Measurements from ENCODE around the gene PREX1. TPM values are rescaled to one million over a fixed set of nuclear protein-coding genes. Genes with fewer than 3 reads are reported as not detected.

The PREX1 gene
- total RNA-seq, 2 donors from 2014 or later = 11.5 to 21.7 TPM

DNA sequence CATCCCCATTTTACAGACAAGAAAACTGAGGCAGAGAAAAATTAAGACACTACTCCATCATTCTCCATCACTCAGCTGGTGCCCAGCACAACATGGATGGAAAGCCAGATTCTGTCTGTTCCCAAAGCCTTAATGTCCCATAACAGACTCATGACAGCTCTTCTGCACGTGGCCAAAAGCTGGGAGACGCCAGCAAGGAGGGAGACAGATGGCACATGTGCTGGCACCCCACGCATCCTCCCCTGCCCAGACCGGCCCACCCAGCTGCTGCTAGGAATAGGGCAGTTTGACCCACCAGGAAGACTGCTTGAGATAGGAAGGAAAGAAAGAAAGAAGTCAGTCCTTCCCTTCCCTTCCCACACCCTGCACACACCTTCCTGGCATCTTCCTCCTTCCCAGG is 96.3 kb downstream of the PREX1 start:
- Histone ChIP-seq H3K36me3 (no peaks in the 10 kb centered on the region), H3K4me3 (no peak overlapping the region), H3K27ac (no peak overlapping the region), H3K9me3 (no peaks in the 10 kb centered on the region), H3K27me3 (no peaks in the 10 kb centered on the region), H3K4me1 (peaks cover 0 to 6% of the 10 kb centered on the region in 2 donors)
- TF ChIP-seq, protein P1, sequence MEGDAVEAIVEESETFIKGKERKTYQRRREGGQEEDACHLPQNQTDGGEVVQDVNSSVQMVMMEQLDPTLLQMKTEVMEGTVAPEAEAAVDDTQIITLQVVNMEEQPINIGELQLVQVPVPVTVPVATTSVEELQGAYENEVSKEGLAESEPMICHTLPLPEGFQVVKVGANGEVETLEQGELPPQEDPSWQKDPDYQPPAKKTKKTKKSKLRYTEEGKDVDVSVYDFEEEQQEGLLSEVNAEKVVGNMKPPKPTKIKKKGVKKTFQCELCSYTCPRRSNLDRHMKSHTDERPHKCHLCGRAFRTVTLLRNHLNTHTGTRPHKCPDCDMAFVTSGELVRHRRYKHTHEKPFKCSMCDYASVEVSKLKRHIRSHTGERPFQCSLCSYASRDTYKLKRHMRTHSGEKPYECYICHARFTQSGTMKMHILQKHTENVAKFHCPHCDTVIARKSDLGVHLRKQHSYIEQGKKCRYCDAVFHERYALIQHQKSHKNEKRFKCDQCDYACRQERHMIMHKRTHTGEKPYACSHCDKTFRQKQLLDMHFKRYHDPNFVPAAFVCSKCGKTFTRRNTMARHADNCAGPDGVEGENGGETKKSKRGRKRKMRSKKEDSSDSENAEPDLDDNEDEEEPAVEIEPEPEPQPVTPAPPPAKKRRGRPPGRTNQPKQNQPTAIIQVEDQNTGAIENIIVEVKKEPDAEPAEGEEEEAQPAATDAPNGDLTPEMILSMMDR (IDR thresholded peaks at IDR 0.05) = no peak
- DNase-seq (ENCODE audit: low spot score) = no peak

DNA sequence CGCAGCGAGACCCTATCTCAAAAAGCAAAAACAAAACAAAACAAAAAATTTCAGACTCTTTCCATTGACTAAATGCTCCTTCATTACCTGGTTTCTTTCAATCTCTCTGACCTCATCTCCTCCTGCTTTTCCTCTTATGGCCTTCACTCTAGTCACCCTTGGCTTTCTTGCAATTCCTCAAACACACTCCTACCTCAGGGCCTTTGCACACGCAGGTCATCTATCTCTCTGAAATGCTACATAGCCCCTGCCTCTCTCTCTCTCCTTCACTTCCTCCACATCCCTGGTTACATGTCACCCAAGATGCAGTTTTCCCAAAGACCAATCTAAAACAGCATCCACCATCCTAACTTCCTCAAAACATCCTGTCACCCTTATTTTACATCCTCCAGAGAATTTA is 96.8 kb downstream of the PREX1 start:
- Histone ChIP-seq H3K4me3 (no peak overlapping the region), H3K27ac (no peak overlapping the region), H3K4me1 (peaks cover 0 to 6% of the 10 kb centered on the region in 2 donors), H3K9me3 (no peaks in the 10 kb centered on the region), H3K27me3 (no peaks in the 10 kb centered on the region), H3K36me3 (no peaks in the 10 kb centered on the region)
- TF ChIP-seq, protein P1 (IDR thresholded peaks at IDR 0.05) = no peak
- no peak for DNase-seq (ENCODE audit: low spot score)

DNA sequence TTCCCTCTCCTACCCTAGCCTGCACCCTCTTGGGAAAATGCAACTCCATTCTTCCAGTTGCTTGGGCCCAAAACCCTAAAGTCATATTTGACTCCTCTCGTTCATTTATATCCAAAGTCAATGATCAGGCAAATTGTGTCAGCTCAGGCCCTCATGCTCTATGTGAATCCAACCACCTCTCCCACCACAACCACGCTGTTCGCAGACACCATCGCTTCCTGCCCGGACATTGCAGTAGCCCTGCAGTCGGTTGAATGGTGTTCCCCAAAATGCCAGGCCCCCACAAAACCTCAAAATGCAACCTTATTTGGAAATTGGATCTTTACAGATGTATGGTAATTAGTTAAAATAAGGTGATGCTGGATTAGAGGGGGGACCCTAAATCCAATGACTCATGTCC is 98.3 kb downstream of the PREX1 start:
- Histone ChIP-seq H3K4me1 (no peaks in the 10 kb centered on the region), H3K27ac (no peak overlapping the region), H3K36me3 (no peaks in the 10 kb centered on the region), H3K4me3 (no peak overlapping the region), H3K27me3 (no peaks in the 10 kb centered on the region), H3K9me3 (no peaks in the 10 kb centered on the region)
- TF ChIP-seq, protein P1 (IDR thresholded peaks at IDR 0.05) = no peak
- DNase-seq (ENCODE audit: low spot score) = no peak

DNA sequence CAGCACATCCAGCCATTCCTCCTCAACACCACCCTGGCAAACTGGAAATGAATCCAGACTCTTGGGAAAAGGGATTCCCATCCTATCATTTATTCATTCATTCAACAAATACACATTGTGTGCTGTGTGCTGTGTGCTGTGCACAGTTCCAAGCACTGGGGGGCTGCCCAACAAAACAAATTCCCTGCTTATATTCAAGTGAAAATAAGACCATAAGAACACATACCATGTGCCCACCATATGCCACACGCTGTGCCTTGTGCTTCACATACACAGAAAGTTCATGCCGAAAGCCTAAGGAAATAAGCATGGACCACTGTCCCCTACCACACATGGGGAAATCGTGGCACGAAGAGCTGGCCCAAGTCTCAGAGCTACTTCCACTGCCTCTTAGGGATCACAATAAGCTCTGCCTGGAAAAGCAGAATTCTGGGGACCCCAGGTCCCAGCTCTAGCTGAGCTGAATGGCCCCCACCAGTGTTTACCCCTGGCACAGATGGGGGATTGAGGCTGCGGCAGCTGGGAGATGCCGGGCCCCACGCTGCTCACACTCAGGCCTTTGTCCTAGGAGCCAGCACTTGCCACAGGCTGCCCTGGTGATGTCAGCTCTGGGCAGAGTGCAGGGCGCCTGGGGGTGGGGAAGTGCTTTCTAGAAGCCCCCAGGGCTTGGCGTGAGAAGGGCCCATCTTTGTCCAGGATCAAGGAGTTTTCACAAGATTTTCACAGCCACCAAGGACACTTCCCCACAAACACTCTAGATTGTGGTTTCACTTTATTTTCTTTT is 99.6 kb downstream of the PREX1 start:
- Histone ChIP-seq H3K27ac (no peak overlapping the region), H3K9me3 (no peaks in the 10 kb centered on the region), H3K4me3 (no peak overlapping the region), H3K36me3 (no peaks in the 10 kb centered on the region), H3K27me3 (no peaks in the 10 kb centered on the region), H3K4me1 (peaks cover 0 to 4% of the 10 kb centered on the region in 2 donors)
- no peak for DNase-seq (ENCODE audit: low spot score)
- TF ChIP-seq, protein P1 (IDR thresholded peaks at IDR 0.05) = no peak

DNA sequence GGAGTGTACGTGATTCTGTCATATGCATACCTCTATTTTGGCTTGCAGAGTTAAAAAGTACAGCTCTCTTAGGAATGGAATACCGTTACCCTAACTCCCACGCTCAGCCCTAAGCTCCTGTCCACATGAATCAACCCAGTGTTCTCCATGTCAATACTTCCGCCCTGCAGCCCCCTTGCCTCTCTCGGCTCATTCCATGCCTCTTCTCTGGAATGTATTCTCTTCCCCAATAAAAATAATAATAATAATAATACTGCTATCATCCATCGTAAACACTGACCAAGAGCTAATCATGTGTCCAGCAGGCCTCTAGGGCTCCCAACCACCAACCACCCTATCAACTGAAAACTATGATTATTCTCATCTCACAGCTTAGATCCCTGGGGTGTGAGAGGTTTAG is 100.6 kb downstream of the PREX1 start:
- Histone ChIP-seq H3K9me3 (no peaks in the 10 kb centered on the region), H3K4me1 (peaks cover 0 to 15% of the 10 kb centered on the region in 2 donors), H3K27ac (no peak overlapping the region), H3K36me3 (no peaks in the 10 kb centered on the region), H3K4me3 (no peak overlapping the region), H3K27me3 (no peaks in the 10 kb centered on the region)
- DNase-seq (ENCODE audit: low spot score) = no peak
- TF ChIP-seq, protein P1 (IDR thresholded peaks at IDR 0.05) = no peak

DNA sequence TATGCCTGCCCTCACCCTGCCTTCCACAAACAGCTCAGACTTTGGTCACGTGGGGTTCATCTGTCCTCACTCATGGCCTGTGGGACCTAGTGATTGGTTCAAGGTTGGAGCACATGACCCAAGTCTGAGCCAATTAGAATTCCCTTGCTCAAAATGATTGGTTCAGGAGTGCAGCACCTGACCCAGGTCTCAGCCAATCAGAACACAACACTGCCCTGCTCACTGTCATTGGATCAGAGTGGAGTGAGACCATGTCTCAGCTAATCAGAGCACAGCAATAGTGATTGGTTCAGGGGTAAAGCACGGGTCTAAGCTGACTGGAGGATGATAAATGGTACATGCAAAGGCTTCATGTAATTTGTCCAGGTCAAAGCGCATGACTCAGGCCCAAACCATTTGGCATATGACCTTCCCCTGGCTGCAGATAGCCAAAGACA is 102.2 kb downstream of the PREX1 start:
- Histone ChIP-seq H3K9me3 (no peaks in the 10 kb centered on the region), H3K4me3 (no peak overlapping the region), H3K27ac (no peak overlapping the region), H3K27me3 (no peaks in the 10 kb centered on the region), H3K4me1 (peaks cover 0 to 25% of the 10 kb centered on the region in 2 donors), H3K36me3 (no peaks in the 10 kb centered on the region)
- DNase-seq (ENCODE audit: low spot score) = no peak
- TF ChIP-seq, protein P1 (IDR thresholded peaks at IDR 0.05) = no peak
